ENCODE data around the gene TRIM43. TPM values are rescaled to one million over a fixed set of nuclear protein-coding genes. Genes with fewer than 3 reads are reported as not detected.
"Not testable (repeated sequence)": the region's sequence is repeated elsewhere in the genome, so short reads cannot be mapped to it uniquely, and the experiment has no call there.

Gene TRIM43
- total and polyA plus RNA-seq, 2 of the 4 experiments (the other 2 are of a cell fraction) = not detected

- H4K91ac ChIP-seq (ENCODE audit: insufficient read depth, low read depth, low read length); intact Hi-C loops (cut with micrococcal nuclease); H3K56ac ChIP-seq (ENCODE audit: extremely low read depth, insufficient read depth, low read length); H3K4me1 ChIP-seq (ENCODE audit: control insufficient read depth, insufficient read depth, low read length); dilution Hi-C loops (cut with HindIII; ENCODE audit: low sequenced_read_pairs, unreplicated experiment); H3K27me3 ChIP-seq (ENCODE audit: control insufficient read depth, insufficient read depth, low read length); in situ Hi-C loops (cut with MboI; ENCODE audit: low sequenced_read_pairs); H2BK120ac ChIP-seq (ENCODE audit: low read depth, low read length); H3K18ac ChIP-seq (ENCODE audit: low read depth, low read length); H4K20me1 ChIP-seq (ENCODE audit: insufficient read depth, low read length); DNase-seq; H4K5ac ChIP-seq (ENCODE audit: low read depth, low read length); H2BK20ac ChIP-seq (ENCODE audit: low read depth, low read length); H3K23ac ChIP-seq (ENCODE audit: low read depth, low read length); H3K27ac ChIP-seq (ENCODE audit: insufficient read depth, low read length); H3K36me3 ChIP-seq (ENCODE audit: control insufficient read depth, insufficient read depth, low read length); H3K9me1 ChIP-seq (ENCODE audit: insufficient read depth, low read length); H3K9ac ChIP-seq (ENCODE audit: low read depth, low read length); H2AFZ ChIP-seq (replicated peaks; ENCODE audit: low read length, poor library complexity); H3K4me2 ChIP-seq (ENCODE audit: low read depth, low read length); H3K4ac ChIP-seq (ENCODE audit: low read depth, low read length); H3K9me3 ChIP-seq (ENCODE audit: control insufficient read depth, insufficient read depth, low read length); H2BK5ac ChIP-seq (ENCODE audit: low read depth, low read length, poor library complexity, severe bottlenecking); H3K14ac ChIP-seq (replicated peaks; ENCODE audit: low read depth, low read length); H3K4me3 ChIP-seq (ENCODE audit: insufficient read depth, low read depth, low read length); CTCF ChIA-PET; H2AK9ac ChIP-seq (replicated peaks; ENCODE audit: low read depth, low read length, poor library complexity); H2BK15ac ChIP-seq (ENCODE audit: low read depth, low read length); H2AK5ac ChIP-seq (ENCODE audit: low read depth, low read length); ATAC-seq (ENCODE audit: low read depth); H4K8ac ChIP-seq (ENCODE audit: low read depth in 2 of 2, low read length in 2 of 2); H3K79me1 ChIP-seq (ENCODE audit: low read depth in 1 of 2, low read length in 2 of 2); BruUV-seq (replicated peaks); POLR2A ChIA-PET (ENCODE audit: unreplicated experiment): not testable (repeated sequence)
- no CpG with 5 or more reads among the region's 3 CpGs for WGBS, 2 experiments (ENCODE audit: extremely low coverage in 2 of 2, insufficient read length in 1 of 2)
These were observed 21.2 kb downstream of the TRIM43 start for GRCh38 chr2:95613048-95613447.

- POLR2A ChIA-PET (ENCODE audit: unreplicated experiment); H3K79me1 ChIP-seq (ENCODE audit: low read depth in 1 of 2, low read length in 2 of 2); H2BK15ac ChIP-seq (ENCODE audit: low read depth, low read length); H2BK5ac ChIP-seq (ENCODE audit: low read depth, low read length, poor library complexity, severe bottlenecking); intact Hi-C loops (cut with micrococcal nuclease); DNase-seq; in situ Hi-C loops (cut with MboI; ENCODE audit: low sequenced_read_pairs); H2AK9ac ChIP-seq (replicated peaks; ENCODE audit: low read depth, low read length, poor library complexity); H3K4me3 ChIP-seq (ENCODE audit: insufficient read depth, low read depth, low read length); H3K18ac ChIP-seq (ENCODE audit: low read depth, low read length); H4K20me1 ChIP-seq (ENCODE audit: insufficient read depth, low read length); H3K56ac ChIP-seq (ENCODE audit: extremely low read depth, insufficient read depth, low read length); H3K4ac ChIP-seq (ENCODE audit: low read depth, low read length); H3K27ac ChIP-seq (ENCODE audit: insufficient read depth, low read length); H3K23ac ChIP-seq (ENCODE audit: low read depth, low read length); H4K91ac ChIP-seq (ENCODE audit: insufficient read depth, low read depth, low read length); H2BK120ac ChIP-seq (ENCODE audit: low read depth, low read length); H2BK20ac ChIP-seq (ENCODE audit: low read depth, low read length); H3K14ac ChIP-seq (replicated peaks; ENCODE audit: low read depth, low read length); ATAC-seq (ENCODE audit: low read depth); H3K4me1 ChIP-seq (ENCODE audit: control insufficient read depth, insufficient read depth, low read length); CTCF ChIA-PET; H3K9me1 ChIP-seq (ENCODE audit: insufficient read depth, low read length); BruUV-seq (replicated peaks); dilution Hi-C loops (cut with HindIII; ENCODE audit: low sequenced_read_pairs, unreplicated experiment); H3K4me2 ChIP-seq (ENCODE audit: low read depth, low read length); H3K36me3 ChIP-seq (ENCODE audit: control insufficient read depth, insufficient read depth, low read length); H2AFZ ChIP-seq (replicated peaks; ENCODE audit: low read length, poor library complexity); H3K9me3 ChIP-seq (ENCODE audit: control insufficient read depth, insufficient read depth, low read length); H4K8ac ChIP-seq (ENCODE audit: low read depth in 2 of 2, low read length in 2 of 2); H3K9ac ChIP-seq (ENCODE audit: low read depth, low read length); H4K5ac ChIP-seq (ENCODE audit: low read depth, low read length); H3K27me3 ChIP-seq (ENCODE audit: control insufficient read depth, insufficient read depth, low read length); H2AK5ac ChIP-seq (ENCODE audit: low read depth, low read length): not testable (repeated sequence)
- no CpG with 5 or more reads among the region's 5 CpGs for WGBS, 2 experiments (ENCODE audit: extremely low coverage in 2 of 2, insufficient read length in 1 of 2)
These were observed 30.9 kb downstream of the TRIM43 start for GRCh38 chr2:95622728-95623127.

All from IMR-90 (cell line).